SU-DHL-6 (cell line): ENCODE results near the gene LOXHD1.

Experiments used
- H2AFZ ChIP-seq: fragments of 200-600 bp; sonication (generic); 2 replicates; pipeline ENCODE4 v1.6.1; 2014; ENCODE audit warnings: low read depth, mild to moderate bottlenecking, moderate library complexity, mixed read lengths, antibody characterized with exemption, low read length; ENCODE audit not compliant: severe bottlenecking
- H3F3A ChIP-seq: fragments of 200-600 bp; shearing (Covaris generic); 2 replicates; pipeline ENCODE4 v1.6.0; 2016; ENCODE audit warnings: antibody characterized with exemption, mild to moderate bottlenecking; ENCODE audit not compliant: insufficient read depth
- H3K27ac ChIP-seq: fragments of 200-600 bp; sonication (generic); 2 replicates; pipeline ENCODE4 v1.5.1; 2016; ENCODE audit warnings: low read depth, mild to moderate bottlenecking, low read length, moderate library complexity, mixed read lengths
- H3K27me3 ChIP-seq: fragments of 200-600 bp; sonication (generic), shearing (Covaris generic); 2 replicates; pipeline ENCODE4 v1.6.0; 2014; ENCODE audit warnings: mild to moderate bottlenecking, low read length
- H3K36me3 ChIP-seq: fragments of 200-600 bp; sonication (generic); 2 replicates; pipeline ENCODE4 v1.6.1; 2014; ENCODE audit warnings: mild to moderate bottlenecking, low read length, mixed read lengths
- H3K4me2 ChIP-seq: fragments of 300-600, 200-600 bp; shearing (Covaris generic), sonication (generic); 2 replicates; pipeline ENCODE4 v1.6.0; 2014; ENCODE audit warnings: low read length, low read depth, mild to moderate bottlenecking; ENCODE audit not compliant: poor library complexity, severe bottlenecking
- H3K4me3 ChIP-seq: fragments of 200-600 bp; sonication (generic); 2 replicates; pipeline ENCODE4 v1.5.1; 2014; ENCODE audit warnings: antibody characterized with exemption, low read length, mild to moderate bottlenecking, mixed read lengths; ENCODE audit not compliant: insufficient read depth, poor library complexity, severe bottlenecking
- H3K79me2 ChIP-seq: fragments of 200-600 bp; sonication (generic); 2 replicates; pipeline ENCODE4 v1.6.1; 2014; ENCODE audit warnings: mild to moderate bottlenecking, low read length, moderate library complexity; ENCODE audit not compliant: insufficient read depth
- H3K9ac ChIP-seq: fragments of 200-600 bp; sonication (generic); 2 replicates; pipeline ENCODE4 v1.7.0; 2014; ENCODE audit warnings: mild to moderate bottlenecking, low read length
- H3K9me2 ChIP-seq: fragments of 200-600 bp; sonication (generic); replicated peaks from 2 replicates; pipeline ENCODE4 v1.6.1; 2014; ENCODE audit warnings: low read length; ENCODE audit not compliant: insufficient read depth
- H3K9me3 ChIP-seq: fragments of 200-600 bp; sonication (generic); 2 replicates; pipeline ENCODE4 v1.6.1; 2014; ENCODE audit warnings: low read length, mixed read lengths; ENCODE audit not compliant: insufficient read depth
- H4K20me1 ChIP-seq: fragments of 200-600 bp; sonication (generic); 2 replicates; pipeline ENCODE4 v1.6.1; 2014; ENCODE audit warnings: low read depth, mild to moderate bottlenecking, antibody characterized with exemption, low read length, moderate library complexity, mixed read lengths
- EZH2phosphoT487 ChIP-seq: fragments of 200-600 bp; sonication (generic), shearing (Covaris generic); conservative IDR thresholded peaks from 2 replicates; pipeline ENCODE4 v1.6.1; 2018; ENCODE audit warnings: mild to moderate bottlenecking, antibody characterized with exemption, low read length, moderate library complexity, mixed read lengths
- TF ChIP-seq, protein P1 (sequence below): fragments of 200-600 bp; sonication (generic); IDR thresholded peaks from one replicate; pipeline ENCODE4 v1.5.1; 2017; ENCODE audit warnings: antibody characterized with exemption, mild to moderate bottlenecking, low read length, moderate library complexity; ENCODE audit not compliant: insufficient read depth, poor library complexity, severe bottlenecking

Gene LOXHD1

DNA sequence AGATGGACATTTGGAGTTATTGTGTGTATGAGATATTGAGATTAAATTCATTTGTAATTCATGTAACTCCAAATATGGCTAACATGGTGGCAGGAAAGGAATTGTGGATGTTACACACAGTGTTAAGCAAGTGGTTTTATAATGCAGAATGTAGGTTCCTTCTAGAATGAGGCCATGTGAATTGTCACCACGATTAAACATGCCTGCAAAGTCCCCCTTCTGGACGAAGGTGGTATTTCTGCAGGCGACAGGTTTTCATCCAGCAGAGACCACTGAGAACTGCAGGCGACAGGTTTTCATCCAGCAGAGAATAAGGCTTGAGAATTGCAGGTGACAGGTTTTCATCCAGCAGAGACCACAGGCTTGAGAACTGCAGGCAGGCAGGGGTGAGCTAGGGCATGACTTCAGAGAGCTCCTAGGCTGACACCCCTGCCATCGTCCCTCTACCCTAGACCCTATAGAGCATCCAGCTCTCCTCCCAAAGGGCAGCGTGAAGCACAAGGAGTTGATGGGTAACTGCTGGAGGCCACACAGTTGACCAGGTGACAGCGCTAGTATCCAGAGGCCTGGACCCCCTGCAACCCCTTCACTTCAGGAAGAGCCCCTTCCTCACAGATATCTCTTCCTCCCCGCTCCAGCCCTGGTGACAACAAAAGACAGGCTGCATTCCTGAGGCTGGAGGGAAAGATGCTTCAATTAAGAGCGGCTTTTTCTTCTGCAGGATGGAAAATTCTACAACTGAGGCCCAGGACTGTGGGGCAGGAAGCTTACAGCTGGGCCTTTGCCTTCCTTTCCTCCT lies 175.8 kb downstream of the LOXHD1 start:
- Histone ChIP-seq H3K9ac (no peak overlapping the region), H3K27ac (no peak overlapping the region), H2AFZ (no peak overlapping the region), H3F3A (no peaks in the 10 kb centered on the region), H3K9me3 (no peaks in the 10 kb centered on the region), H3K27me3 (no peaks in the 10 kb centered on the region), H3K9me2 (no peaks in the 10 kb centered on the region), H4K20me1 (no peaks in the 10 kb centered on the region), H3K36me3 (no peaks in the 10 kb centered on the region), H3K79me2 (no peaks in the 10 kb centered on the region), H3K4me2 (no peak overlapping the region), H3K4me3 (no peak overlapping the region)
- TF ChIP-seq EZH2phosphoT487 = no peak
- TF ChIP-seq, protein P1, sequence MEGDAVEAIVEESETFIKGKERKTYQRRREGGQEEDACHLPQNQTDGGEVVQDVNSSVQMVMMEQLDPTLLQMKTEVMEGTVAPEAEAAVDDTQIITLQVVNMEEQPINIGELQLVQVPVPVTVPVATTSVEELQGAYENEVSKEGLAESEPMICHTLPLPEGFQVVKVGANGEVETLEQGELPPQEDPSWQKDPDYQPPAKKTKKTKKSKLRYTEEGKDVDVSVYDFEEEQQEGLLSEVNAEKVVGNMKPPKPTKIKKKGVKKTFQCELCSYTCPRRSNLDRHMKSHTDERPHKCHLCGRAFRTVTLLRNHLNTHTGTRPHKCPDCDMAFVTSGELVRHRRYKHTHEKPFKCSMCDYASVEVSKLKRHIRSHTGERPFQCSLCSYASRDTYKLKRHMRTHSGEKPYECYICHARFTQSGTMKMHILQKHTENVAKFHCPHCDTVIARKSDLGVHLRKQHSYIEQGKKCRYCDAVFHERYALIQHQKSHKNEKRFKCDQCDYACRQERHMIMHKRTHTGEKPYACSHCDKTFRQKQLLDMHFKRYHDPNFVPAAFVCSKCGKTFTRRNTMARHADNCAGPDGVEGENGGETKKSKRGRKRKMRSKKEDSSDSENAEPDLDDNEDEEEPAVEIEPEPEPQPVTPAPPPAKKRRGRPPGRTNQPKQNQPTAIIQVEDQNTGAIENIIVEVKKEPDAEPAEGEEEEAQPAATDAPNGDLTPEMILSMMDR = peak; percentile 71

DNA sequence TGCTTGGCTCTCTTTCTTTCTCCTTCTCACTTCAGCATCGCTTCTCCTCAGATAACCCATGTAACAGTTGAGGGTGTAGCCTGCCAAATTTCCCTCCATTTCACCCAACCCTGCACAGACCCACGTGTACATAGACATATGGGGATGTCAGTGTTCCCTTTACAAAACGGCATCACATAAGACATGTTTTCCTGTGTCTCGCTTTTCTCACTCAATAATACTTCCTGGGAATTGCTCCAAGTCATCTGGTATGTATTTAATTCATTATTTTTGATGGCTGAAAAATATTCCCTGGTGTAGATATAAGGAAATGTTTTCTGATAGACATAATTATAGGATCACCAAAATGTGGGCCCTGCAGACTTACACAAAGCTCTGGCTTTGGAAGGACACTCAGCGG lies 176.8 kb downstream of the LOXHD1 start:
- H3K27ac ChIP-seq = no peak overlapping the region
- no peaks in the 10 kb centered on the region for H3F3A ChIP-seq
- no peaks in the 10 kb centered on the region for H4K20me1 ChIP-seq
- H3K4me3 ChIP-seq = no peak overlapping the region
- no peaks in the 10 kb centered on the region for H3K27me3 ChIP-seq
- H3K9ac ChIP-seq = no peak overlapping the region
- TF ChIP-seq, protein P1 = no peak
- no peak for TF ChIP-seq EZH2phosphoT487
- H3K4me2 ChIP-seq = no peak overlapping the region
- no peaks in the 10 kb centered on the region for H3K9me3 ChIP-seq
- no peaks in the 10 kb centered on the region for H3K79me2 ChIP-seq
- no peak overlapping the region for H2AFZ ChIP-seq
- no peaks in the 10 kb centered on the region for H3K36me3 ChIP-seq
- no peaks in the 10 kb centered on the region for H3K9me2 ChIP-seq

DNA sequence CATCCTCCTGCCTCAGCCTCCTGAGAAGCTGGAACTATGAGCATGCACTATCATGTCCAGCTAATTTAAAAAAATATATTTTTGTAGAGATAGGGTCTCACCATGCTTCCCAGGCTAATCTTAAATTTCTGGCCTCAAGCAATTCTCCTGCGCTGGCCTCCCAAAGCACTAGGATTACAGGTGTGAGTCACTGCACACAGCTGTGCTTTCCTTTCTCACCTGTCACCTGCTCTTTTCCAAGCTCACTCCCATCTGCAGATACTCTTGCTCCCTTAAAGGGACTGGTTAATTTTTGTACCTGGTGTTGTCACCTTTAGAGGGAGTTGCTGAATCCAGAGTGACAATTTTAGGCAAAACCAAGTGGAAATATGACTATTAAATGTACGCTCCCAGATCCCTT lies 178.2 kb downstream of the LOXHD1 start:
- TF ChIP-seq, protein P1 = no peak
- TF ChIP-seq EZH2phosphoT487 = no peak
- Histone ChIP-seq H3K4me3 (no peak overlapping the region), H3F3A (no peaks in the 10 kb centered on the region), H3K27ac (no peak overlapping the region), H3K79me2 (no peaks in the 10 kb centered on the region), H3K4me2 (no peak overlapping the region), H3K36me3 (no peaks in the 10 kb centered on the region), H3K9me3 (no peaks in the 10 kb centered on the region), H3K27me3 (no peaks in the 10 kb centered on the region), H3K9me2 (no peaks in the 10 kb centered on the region), H3K9ac (no peak overlapping the region), H2AFZ (no peak overlapping the region), H4K20me1 (no peaks in the 10 kb centered on the region)
